GM12878 (cell line): ENCODE measurements around the gene TK2. TPM values are rescaled to one million over a fixed set of nuclear protein-coding genes. Genes with fewer than 3 reads are reported as not detected.

Experiments
- HCFC1 ChIP-seq: fragments of 150-350 bp; IDR thresholded peaks from 2 replicates; pipeline ENCODE4 v1.6.1; 2014; ENCODE audit warnings: low read length
- JUNB ChIP-seq: IDR thresholded peaks from 2 replicates; pipeline ENCODE4 v1.6.1; 2016; ENCODE audit warnings: antibody characterized with exemption, mild to moderate bottlenecking
- polyA plus RNA-seq, 11 experiments: library from polyadenylated mRNA; depleted of rRNA in 4 of 11; unstranded in 6 of 11; stranded (reverse) in 5 of 11; fragments of >200 nt; fragmentation: Nextera tagmentation in 4 of 11; fragmentation: Illumina TruSeq in 1 of 11; extraction: Ambion mirVana in 4 of 11; extraction: Trizol in 1 of 11; gene quantifications; 1 replicate in 1 of 11; 2 replicates in 10 of 11; pipeline versions ENCODE4 v1.2.1 to v1.2.3, GENCODE V29; 2011 to 2016; ENCODE audit warnings: inconsistent platforms in 2 of 11, missing spikeins in 2 of 11, low read depth in 1 of 11
- total RNA-seq, 4 experiments: library from RNA; depleted of rRNA in 3 of 4; stranded (reverse); fragments of >200 nt in 3 of 4; fragmentation: Illumina TruSeq in 1 of 4; extraction: Trizol in 1 of 4; gene quantifications; 2 replicates each; pipeline versions ENCODE4 v1.2.1 to v1.2.3, GENCODE V29; 2013 to 2021
- TF ChIP-seq, protein P1 (sequence below): IDR thresholded peaks from 2 replicates; pipeline ENCODE4 v1.6.1; 2011; ENCODE audit warnings: borderline replicate concordance, low read depth, mild to moderate bottlenecking, moderate library complexity, mixed read lengths, low read length; ENCODE audit not compliant: insufficient read depth; ENCODE audit errors: extremely low read length
- TF ChIP-seq, protein P2 (sequence below): IDR thresholded peaks from 2 replicates; pipeline ENCODE4 v1.6.1; 2012; ENCODE audit warnings: improper control_type of control experiment, low read depth, low read length; ENCODE audit not compliant: insufficient replicate concordance

Gene TK2
- total and polyA plus RNA-seq, 10 of the 15 experiments (the other 5 are each of a cell fraction or from before 2014, with no cell fraction given): 1.3 to 12.4 (median 3.0) TPM

DNA sequence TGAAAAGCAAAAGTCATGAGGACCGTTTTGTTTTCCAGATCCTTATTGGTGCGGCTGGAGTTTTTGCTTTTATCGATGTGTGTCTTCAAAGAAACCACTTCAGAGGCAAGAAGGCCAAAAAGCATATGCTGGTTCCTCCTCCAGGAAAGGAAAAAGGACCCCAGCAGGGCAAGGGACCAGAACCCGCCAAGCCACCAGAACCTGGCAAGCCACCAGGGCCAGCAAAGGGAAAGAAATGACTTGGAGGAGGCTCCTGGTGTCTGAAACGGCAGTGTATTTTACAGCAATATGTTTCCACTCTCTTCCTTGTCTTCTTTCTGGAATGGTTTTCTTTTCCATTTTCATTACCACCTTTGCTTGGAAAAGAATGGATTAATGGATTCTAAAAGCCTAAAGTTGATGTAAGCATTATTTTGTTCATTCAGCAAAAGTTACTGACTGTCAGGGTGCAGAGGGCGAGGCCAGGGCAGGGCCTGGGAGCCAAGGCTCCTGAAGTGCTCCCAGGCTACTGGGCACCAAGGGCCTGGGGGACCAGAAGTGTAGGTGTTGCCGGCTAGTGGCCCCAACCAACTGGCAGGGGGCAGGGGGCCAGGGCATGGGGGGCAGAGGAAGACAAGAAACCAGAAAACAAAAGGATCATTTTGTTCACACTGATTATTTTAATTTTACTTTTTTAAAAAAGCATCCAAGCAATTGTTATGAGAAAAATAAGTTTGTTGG, 38.1 kb upstream of the TK2 start (continued):
- TF ChIP-seq, protein P1, sequence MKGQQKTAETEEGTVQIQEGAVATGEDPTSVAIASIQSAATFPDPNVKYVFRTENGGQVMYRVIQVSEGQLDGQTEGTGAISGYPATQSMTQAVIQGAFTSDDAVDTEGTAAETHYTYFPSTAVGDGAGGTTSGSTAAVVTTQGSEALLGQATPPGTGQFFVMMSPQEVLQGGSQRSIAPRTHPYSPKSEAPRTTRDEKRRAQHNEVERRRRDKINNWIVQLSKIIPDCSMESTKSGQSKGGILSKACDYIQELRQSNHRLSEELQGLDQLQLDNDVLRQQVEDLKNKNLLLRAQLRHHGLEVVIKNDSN: no peak
- TF ChIP-seq, protein P2, sequence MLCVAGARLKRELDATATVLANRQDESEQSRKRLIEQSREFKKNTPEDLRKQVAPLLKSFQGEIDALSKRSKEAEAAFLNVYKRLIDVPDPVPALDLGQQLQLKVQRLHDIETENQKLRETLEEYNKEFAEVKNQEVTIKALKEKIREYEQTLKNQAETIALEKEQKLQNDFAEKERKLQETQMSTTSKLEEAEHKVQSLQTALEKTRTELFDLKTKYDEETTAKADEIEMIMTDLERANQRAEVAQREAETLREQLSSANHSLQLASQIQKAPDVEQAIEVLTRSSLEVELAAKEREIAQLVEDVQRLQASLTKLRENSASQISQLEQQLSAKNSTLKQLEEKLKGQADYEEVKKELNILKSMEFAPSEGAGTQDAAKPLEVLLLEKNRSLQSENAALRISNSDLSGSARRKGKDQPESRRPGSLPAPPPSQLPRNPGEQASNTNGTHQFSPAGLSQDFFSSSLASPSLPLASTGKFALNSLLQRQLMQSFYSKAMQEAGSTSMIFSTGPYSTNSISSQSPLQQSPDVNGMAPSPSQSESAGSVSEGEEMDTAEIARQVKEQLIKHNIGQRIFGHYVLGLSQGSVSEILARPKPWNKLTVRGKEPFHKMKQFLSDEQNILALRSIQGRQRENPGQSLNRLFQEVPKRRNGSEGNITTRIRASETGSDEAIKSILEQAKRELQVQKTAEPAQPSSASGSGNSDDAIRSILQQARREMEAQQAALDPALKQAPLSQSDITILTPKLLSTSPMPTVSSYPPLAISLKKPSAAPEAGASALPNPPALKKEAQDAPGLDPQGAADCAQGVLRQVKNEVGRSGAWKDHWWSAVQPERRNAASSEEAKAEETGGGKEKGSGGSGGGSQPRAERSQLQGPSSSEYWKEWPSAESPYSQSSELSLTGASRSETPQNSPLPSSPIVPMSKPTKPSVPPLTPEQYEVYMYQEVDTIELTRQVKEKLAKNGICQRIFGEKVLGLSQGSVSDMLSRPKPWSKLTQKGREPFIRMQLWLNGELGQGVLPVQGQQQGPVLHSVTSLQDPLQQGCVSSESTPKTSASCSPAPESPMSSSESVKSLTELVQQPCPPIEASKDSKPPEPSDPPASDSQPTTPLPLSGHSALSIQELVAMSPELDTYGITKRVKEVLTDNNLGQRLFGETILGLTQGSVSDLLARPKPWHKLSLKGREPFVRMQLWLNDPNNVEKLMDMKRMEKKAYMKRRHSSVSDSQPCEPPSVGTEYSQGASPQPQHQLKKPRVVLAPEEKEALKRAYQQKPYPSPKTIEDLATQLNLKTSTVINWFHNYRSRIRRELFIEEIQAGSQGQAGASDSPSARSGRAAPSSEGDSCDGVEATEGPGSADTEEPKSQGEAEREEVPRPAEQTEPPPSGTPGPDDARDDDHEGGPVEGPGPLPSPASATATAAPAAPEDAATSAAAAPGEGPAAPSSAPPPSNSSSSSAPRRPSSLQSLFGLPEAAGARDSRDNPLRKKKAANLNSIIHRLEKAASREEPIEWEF: no peak
- no peak for TF ChIP-seq HCFC1
- no peak for TF ChIP-seq JUNB
